H54 (cell line): Measurements from ENCODE around the gene ADAT2.
"Not testable (repeated sequence)": the region's sequence is repeated elsewhere in the genome, so short reads cannot be mapped to it uniquely, and the experiment has no call there.

Source experiments
- DNase-seq: peaks from one replicate; pipeline ENCODE4 v3.0.0; 2011; ENCODE audit warnings: low spot score, mixed read lengths; ENCODE audit not compliant: insufficient read length
- FAIRE-seq: peaks from 3 replicates; lab custom pipeline; 2011; peaks lifted over from hg19 to GRCh38; lab: Jason Lieb, UNC
- POLR2A ChIP-seq: IDR thresholded peaks from 2 replicates; pipeline ENCODE4 v1.6.1; 2011; ENCODE audit warnings: low read depth, mild to moderate bottlenecking, low read length

ADAT2 gene

GRCh38 chr6:143457563-143458359, 7.3 kb upstream of the ADAT2 start:
- peak; percentile 65 for FAIRE-seq
- TF ChIP-seq POLR2A = no peak
- no peak for DNase-seq

- no peak for DNase-seq
- no peak for FAIRE-seq
- no peak for TF ChIP-seq POLR2A
Measured at GRCh38 chr6:143451531-143451930, 1.0 kb upstream of the ADAT2 start.

GRCh38 chr6:143449714-143450452, 612 bp downstream of the ADAT2 start:
- DNase-seq (no peak), FAIRE-seq (no peak)
- no peak for TF ChIP-seq POLR2A

DNA sequence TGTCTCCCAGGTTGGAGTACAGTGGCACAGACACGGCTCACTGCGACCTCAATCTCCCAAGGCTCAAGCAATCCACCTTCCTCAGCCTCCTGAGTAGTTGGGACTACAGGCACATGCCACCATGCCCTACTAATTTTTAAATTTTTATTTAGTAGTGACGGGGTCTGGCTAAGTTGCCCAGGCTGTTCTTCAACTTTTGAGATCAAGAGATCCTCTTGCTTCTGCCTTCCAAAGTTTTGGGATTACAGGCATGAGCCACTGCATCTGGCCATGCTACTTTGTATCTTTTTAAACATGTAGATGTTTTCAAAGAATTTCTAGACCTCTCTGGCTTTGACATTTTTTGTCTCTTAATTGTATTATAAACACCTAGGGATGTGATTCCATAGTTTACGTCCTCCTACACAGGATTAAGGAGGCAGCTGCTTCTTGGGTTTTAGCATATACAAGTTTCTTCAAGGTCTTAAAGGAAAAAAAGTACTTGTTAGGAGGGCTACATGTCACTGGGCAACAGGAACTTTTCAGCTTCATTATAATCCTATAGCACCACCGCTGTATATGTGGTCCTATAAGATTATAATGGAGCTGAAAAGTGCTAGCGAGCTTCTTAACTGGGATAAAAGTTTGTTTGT, 1.3 kb downstream of the ADAT2 start:
- no peak for DNase-seq
- FAIRE-seq = no peak
- TF ChIP-seq POLR2A = no peak

- not testable (repeated sequence) for FAIRE-seq, DNase-seq
Measured at GRCh38 chr6:143447865-143448264, 2.6 kb downstream of the ADAT2 start.

- DNase-seq (no peak), FAIRE-seq (no peak)
- no peak for TF ChIP-seq POLR2A
Measured at GRCh38 chr6:143443096-143443495, 7.4 kb downstream of the ADAT2 start.

DNA sequence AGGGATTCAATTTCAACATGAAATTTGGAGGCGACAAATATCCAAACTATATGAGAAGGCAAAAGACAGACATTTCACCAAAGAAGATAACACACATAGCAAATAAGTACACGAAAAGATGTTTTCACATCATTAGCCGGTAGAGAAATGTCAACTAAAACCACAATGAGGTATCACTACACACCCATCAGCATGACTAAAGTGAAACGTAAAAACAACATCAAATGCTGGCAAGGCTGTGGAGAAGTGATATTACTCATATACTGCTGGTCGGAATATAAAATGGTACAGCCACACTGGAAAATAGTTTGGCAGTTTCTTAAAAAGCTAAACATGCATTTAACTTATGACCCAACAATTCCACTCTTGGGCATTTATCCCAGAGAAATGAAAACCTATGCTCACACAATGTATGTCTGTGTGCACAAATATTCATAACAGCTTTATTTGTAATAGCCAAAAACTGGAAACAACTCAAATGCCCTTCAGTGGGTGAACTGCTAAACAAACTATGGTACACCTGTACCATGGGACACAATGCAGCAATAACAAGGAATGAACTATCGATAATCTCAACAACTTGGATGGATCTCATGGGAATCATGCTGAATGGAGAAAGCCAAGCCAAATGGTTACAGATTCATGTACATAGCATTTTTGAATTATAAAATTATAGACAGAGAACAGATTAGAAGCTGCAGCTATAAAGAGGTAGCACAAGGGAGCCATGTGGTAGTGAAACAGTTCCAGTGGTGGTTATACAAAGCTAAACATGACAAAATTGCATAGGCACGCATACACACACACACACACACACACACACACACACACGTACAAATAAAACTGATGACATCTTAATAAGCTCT, 8.6 kb downstream of the ADAT2 start:
- no peak for TF ChIP-seq POLR2A
- DNase-seq (no peak), FAIRE-seq (no peak)

DNA sequence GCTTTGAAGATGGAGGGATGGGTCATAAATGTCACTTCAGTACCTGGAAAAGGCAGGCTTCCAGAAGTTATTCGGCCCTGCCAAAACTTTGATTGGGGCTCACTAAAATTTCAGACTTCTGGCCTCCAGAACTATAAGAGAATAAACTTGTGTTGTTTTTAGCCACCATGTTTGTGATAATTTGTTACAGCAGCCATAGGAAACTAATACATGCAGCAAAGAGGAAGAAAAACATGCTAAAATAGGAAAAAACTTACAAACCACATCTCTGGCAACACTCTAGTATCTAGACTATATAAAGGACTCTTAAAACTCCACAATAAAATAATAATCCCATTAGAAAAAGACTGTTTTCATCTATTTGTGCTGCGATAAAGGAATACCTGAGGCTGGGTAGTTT, 9.5 kb downstream of the ADAT2 start:
- FAIRE-seq (no peak), DNase-seq (no peak)
- TF ChIP-seq POLR2A = no peak

- FAIRE-seq (no peak), DNase-seq (no peak)
- no peak for TF ChIP-seq POLR2A
Measured at GRCh38 chr6:143432588-143432987, 17.9 kb downstream of the ADAT2 start.

DNA sequence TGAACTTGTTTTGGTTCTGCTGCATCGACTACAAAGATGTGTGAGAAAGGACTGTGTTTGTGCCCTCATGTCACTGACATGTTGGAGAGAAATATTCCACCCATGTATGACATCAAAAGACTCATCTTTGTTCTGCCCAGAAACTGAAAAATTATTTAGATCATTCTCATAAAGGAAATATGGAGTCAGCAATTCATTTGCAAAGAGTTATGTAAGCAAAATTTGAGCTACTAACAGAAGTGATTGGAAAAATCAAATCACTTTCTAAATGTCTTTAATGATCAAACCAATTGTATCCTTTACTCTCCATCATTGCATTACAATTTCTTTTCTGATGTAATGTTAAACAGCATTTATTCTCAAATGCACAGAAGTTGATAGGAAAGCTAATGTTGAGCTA, 19.3 kb downstream of the ADAT2 start:
- TF ChIP-seq POLR2A = no peak
- FAIRE-seq (no peak), DNase-seq (no peak)

DNA sequence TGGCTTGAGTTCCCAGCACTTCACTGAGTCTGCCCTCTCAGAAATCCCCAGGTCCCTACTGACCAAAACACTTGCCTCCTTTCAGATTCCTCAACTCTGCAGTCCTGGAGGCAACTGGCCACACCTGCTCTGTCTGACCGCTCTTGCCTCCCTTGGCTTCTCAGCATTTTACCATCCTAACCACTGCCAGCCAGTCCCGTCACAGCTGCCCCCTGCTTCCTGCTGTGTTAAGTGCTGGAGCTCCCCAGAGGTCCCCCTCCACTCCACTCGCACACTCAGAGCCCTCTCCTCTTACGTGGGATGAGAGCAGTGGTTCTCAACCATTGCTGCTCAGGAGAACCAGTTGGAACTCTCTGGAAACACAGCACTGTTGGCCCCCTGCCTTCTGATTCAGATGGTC, 20.5 kb downstream of the ADAT2 start:
- DNase-seq = no peak
- FAIRE-seq = no peak
- no peak for TF ChIP-seq POLR2A

DNA sequence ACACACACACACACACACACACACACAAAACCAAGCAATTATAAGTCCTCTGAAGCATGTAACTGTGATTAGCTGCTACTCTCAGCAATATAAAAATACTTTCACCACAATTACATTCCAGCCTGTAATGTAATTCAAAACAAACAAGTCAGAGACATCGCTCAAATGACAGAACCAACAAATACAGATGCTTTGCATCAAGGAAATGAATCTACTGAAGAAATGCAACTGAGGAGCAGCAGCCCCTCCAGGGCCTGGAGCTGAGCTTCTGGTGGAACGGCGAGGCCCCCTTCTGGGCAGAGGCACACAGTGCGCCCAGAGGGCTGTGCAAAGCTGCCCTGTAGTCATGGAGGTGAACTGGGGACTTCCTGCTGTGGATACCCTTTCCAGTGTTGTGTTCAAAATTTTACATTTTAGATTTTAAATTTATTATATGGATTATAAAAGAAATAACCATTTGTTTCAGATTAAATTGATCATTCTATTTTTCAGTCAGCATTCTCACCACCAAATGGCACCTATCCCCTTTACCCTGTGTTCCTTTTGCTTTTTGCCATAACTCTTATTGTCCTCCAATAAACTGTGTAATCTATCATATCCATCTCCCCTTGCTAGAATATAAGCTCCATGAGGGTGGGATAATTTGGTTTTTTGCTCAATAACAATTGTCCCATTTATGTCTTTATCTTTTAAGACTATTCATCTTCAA, 23.2 kb downstream of the ADAT2 start:
- peak; percentile 32 for DNase-seq
- TF ChIP-seq POLR2A = no peak
- peak; percentile 77 for FAIRE-seq

DNA sequence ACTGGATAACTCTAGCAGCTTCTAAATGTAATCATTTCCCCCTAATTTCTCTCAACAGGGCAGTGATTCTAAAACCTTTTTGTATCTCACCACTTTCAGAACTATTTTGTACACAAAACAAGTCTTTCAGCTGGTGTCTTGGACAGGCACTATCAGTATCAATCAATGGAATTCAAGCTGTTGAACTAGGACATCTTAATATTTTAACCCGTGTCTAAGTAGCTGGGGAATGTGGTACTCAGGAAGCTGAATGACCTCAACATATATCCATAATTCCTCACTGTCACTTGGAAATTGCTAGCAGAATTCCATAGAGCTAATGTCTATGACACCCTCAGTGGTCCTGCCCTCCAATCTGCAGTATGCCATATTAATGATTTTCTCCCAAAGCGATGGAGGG, 24.5 kb downstream of the ADAT2 start:
- no peak for TF ChIP-seq POLR2A
- FAIRE-seq = no peak
- DNase-seq = no peak
